PFSK-1 (cell line): Measurements from ENCODE around the gene TSPAN32.

ENCODE experiments used
- FOXP2 ChIP-seq: optimal IDR thresholded peaks from 2 replicates; pipeline ENCODE3; 2011; ENCODE audit warnings: borderline replicate concordance, control low read depth, inconsistent platforms; ENCODE audit not compliant: insufficient read depth; ENCODE audit errors: extremely low read length, extremely low read depth
- POLR2AphosphoS5 ChIP-seq: IDR thresholded peaks from 2 replicates; pipeline ENCODE4 v1.6.1; 2012; ENCODE audit warnings: low read depth, mild to moderate bottlenecking, control low read depth, low read length, moderate library complexity
- REST ChIP-seq, 2 experiments: IDR thresholded peaks; 2 replicates each; pipeline versions ENCODE4 v1.6.1 to v1.8.0; 2011 to 2012; ENCODE audit warnings: low read depth in 2 of 2, low read length in 2 of 2, control low read depth in 1 of 2, inconsistent platforms in 1 of 2, mild to moderate bottlenecking in 1 of 2, moderate library complexity in 1 of 2; ENCODE audit not compliant: insufficient read depth in 1 of 2
- SIN3A ChIP-seq: IDR thresholded peaks from 2 replicates; pipeline ENCODE4 v1.6.1; 2012; ENCODE audit warnings: mild to moderate bottlenecking, low read length, moderate library complexity, borderline replicate concordance; ENCODE audit not compliant: insufficient read depth
- TAF1 ChIP-seq: IDR thresholded peaks from 2 replicates; pipeline ENCODE4 v1.6.1; 2012; ENCODE audit warnings: low read length, control low read depth, borderline replicate concordance; ENCODE audit not compliant: insufficient read depth

The TSPAN32 gene

GRCh38 chr11:2363130-2363529, 61.3 kb downstream of the TSPAN32 start:
- TF ChIP-seq FOXP2: no peak
- TF ChIP-seq REST (IDR thresholded peaks at IDR 0.05; ENCODE audit: insufficient read depth in 1 of 2, low read depth in 2 of 2, low read length in 2 of 2): no peak
- TF ChIP-seq SIN3A: no peak
- no peak for TF ChIP-seq TAF1
- TF ChIP-seq POLR2AphosphoS5: no peak

GRCh38 chr11:2363577-2364370, 62.0 kb downstream of the TSPAN32 start:
- no peak for TF ChIP-seq TAF1
- TF ChIP-seq FOXP2: no peak
- TF ChIP-seq POLR2AphosphoS5: no peak
- TF ChIP-seq REST (IDR thresholded peaks at IDR 0.05; ENCODE audit: insufficient read depth in 1 of 2, low read depth in 2 of 2, low read length in 2 of 2): no peak
- TF ChIP-seq SIN3A: no peak

- TF ChIP-seq REST (IDR thresholded peaks at IDR 0.05; ENCODE audit: insufficient read depth in 1 of 2, low read depth in 2 of 2, low read length in 2 of 2): no peak
- no peak for TF ChIP-seq TAF1
- TF ChIP-seq SIN3A: no peak
- TF ChIP-seq POLR2AphosphoS5: no peak
- no peak for TF ChIP-seq FOXP2
These were observed 63.9 kb downstream of the TSPAN32 start for GRCh38 chr11:2365571-2366210.

- TF ChIP-seq SIN3A (no peak), FOXP2 (no peak), REST (IDR thresholded peaks at IDR 0.05; ENCODE audit: insufficient read depth in 1 of 2, low read depth in 2 of 2, low read length in 2 of 2) (no peak), TAF1 (no peak), POLR2AphosphoS5 (no peak)
These were observed 64.5 kb downstream of the TSPAN32 start for GRCh38 chr11:2366276-2366675.
